ENCODE data around the gene NTNG2.

GRCh38 chr9:132228062-132228461 is 66.2 kb downstream of the NTNG2 start:
- no peak for TF ChIP-seq POLR2A (IDR thresholded peaks at IDR 0.05; ENCODE audit: low read depth, low read length)
- no peak for TF ChIP-seq POLR2AphosphoS5 (IDR thresholded peaks at IDR 0.05; ENCODE audit: low read depth, low read length)
